GM18868 (cell line): Measurements from ENCODE around the gene PTPMT1.
"Not testable (repeated sequence)": the region's sequence is repeated elsewhere in the genome, so short reads cannot be mapped to it uniquely, and the experiment has no call there.

Source experiments
- ATAC-seq: cut with Tn5 transposase; IDR thresholded peaks from one replicate; pipeline ENCODE4 v1.9.1; 2021; ENCODE audit warnings: mild to moderate bottlenecking, moderate library complexity; ENCODE audit not compliant: unreplicated experiment

PTPMT1 gene

GRCh38 chr11:47565340-47566148 is at the start of gene PTPMT1:
Gene PTPMT1 (plus strand): TSS chr11:47565599. CDS start chr11:47565623, 24 bp downstream.
- ATAC-seq = peak; percentile 88

GRCh38 chr11:47516155-47516554 is 49.2 kb upstream of the PTPMT1 start:
- ATAC-seq = no peak

GRCh38 chr11:47516984-47517853 is 48.2 kb upstream of the PTPMT1 start:
- ATAC-seq = no peak

GRCh38 chr11:47518212-47518964 is 47.0 kb upstream of the PTPMT1 start:
- no peak for ATAC-seq

GRCh38 chr11:47523490-47524225 is 41.7 kb upstream of the PTPMT1 start:
- ATAC-seq = peak; percentile 78

GRCh38 chr11:47524291-47524874 is 41.0 kb upstream of the PTPMT1 start:
- peak; percentile 34 for ATAC-seq

GRCh38 chr11:47526032-47526431 is 39.4 kb upstream of the PTPMT1 start:
- ATAC-seq = not testable (repeated sequence)

GRCh38 chr11:47527186-47527585 is 38.2 kb upstream of the PTPMT1 start:
- no peak for ATAC-seq

GRCh38 chr11:47529951-47530350 is 35.4 kb upstream of the PTPMT1 start:
- no peak for ATAC-seq

- ATAC-seq = not testable (repeated sequence)
Observed at GRCh38 chr11:47530721-47531120, 34.7 kb upstream of the PTPMT1 start.

GRCh38 chr11:47531666-47532065 is 33.7 kb upstream of the PTPMT1 start:
- ATAC-seq = no peak

GRCh38 chr11:47532597-47533213 is 32.7 kb upstream of the PTPMT1 start:
- no peak for ATAC-seq

GRCh38 chr11:47533690-47534151 is 31.7 kb upstream of the PTPMT1 start:
- no peak for ATAC-seq

GRCh38 chr11:47534704-47535251 is 30.6 kb upstream of the PTPMT1 start:
- no peak for ATAC-seq

- no peak for ATAC-seq
Observed at GRCh38 chr11:47536915-47537314, 28.5 kb upstream of the PTPMT1 start.

- no peak for ATAC-seq
Observed at GRCh38 chr11:47538741-47539565, 26.4 kb upstream of the PTPMT1 start.

GRCh38 chr11:47539681-47540039 is 25.7 kb upstream of the PTPMT1 start:
- no peak for ATAC-seq

GRCh38 chr11:47541070-47541469 is 24.3 kb upstream of the PTPMT1 start:
- no peak for ATAC-seq
